HG03354 (cell line): Measurements from ENCODE around the gene GLT8D2.

ENCODE experiments used
- ATAC-seq: cut with Tn5 transposase; IDR thresholded peaks from one replicate; pipeline ENCODE4 v1.9.1; 2021; ENCODE audit warnings: mild to moderate bottlenecking; ENCODE audit not compliant: unreplicated experiment, poor library complexity, severe bottlenecking

The GLT8D2 gene, protein sequence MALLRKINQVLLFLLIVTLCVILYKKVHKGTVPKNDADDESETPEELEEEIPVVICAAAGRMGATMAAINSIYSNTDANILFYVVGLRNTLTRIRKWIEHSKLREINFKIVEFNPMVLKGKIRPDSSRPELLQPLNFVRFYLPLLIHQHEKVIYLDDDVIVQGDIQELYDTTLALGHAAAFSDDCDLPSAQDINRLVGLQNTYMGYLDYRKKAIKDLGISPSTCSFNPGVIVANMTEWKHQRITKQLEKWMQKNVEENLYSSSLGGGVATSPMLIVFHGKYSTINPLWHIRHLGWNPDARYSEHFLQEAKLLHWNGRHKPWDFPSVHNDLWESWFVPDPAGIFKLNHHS

DNA sequence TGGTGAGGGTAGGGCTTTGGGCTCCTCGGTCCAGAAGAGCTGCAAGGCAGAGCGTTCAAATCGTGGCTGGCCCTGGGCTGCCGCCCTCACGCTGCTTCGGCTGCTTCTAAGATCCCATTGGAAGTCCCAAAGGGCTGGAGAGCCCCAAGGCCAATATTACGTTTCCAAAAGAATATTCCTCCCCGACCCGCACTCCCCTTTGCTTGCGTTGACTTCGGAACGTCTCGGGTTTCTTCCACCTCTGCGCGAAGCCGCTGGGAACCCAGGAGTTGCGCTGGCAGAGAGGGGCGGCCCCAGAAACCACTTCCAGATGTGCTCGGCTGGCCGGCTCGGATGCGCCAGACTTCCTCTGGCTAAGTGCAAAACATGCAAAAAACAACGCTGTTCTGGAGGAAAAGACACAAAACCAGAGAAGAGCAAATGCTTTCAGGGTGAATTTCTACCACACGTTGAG lies at the start of gene GLT8D2:
Gene GLT8D2, minus strand, starts transcription at position 285 of the 454 bp plus-strand sequence. CDS start 30,539 bp downstream, outside the sequence.
- ATAC-seq: no peak

DNA sequence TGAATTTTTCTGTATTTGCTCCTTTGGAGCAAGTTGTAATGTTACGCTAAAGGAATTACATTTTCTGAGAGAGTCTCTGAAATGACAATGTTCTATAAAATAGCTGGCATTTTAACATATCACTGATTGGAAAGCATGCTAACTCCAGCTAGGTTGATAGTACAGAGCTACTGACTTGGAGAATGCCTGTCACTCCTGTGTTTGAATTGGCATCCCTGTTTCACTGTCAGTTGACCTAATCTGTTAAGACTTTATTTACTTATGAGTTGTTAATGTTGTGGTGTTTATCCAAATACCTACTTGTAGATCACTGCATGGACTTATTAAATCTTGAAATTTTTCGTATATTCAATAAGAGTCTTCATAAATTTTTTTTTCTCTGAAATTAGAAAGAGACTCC lies 48.0 kb upstream of the GLT8D2 start:
- ATAC-seq: no peak

DNA sequence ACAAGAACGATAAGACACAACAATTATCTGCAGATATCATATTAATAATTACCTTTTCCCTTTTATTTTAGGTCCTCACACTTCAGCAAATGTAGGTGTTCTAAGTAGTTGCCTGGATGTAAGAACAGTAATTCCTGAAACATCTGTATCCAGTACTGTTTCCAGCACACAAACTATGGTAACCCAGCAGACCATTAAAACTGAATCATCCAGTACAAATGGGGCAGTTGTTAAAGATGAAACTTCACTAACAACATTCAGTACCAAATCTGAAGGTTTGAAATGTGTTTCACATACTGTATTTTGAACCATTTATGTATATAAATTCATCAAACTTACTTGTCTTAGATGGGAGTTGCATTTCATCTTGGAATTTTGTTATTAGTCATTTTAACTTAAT lies 45.3 kb upstream of the GLT8D2 start:
- ATAC-seq: no peak

DNA sequence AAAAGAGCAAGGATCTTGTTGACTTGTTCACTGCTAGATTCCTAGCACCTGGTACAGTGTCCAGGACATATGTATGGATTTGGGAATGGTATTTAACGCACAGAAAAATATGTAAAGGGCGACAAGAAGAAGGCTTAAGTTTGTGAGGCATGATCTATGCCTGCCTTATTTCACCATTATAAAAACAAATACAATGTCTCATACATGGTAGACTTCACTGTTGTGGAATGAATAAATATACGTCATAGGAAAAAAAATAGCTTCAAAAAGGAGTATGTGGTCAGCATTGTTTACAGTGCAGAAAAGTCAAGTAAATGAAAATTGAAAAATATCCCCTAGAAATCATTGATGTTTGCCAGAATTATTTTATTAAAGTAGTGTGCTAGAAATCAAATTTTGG lies 44.3 kb upstream of the GLT8D2 start:
- no peak for ATAC-seq

DNA sequence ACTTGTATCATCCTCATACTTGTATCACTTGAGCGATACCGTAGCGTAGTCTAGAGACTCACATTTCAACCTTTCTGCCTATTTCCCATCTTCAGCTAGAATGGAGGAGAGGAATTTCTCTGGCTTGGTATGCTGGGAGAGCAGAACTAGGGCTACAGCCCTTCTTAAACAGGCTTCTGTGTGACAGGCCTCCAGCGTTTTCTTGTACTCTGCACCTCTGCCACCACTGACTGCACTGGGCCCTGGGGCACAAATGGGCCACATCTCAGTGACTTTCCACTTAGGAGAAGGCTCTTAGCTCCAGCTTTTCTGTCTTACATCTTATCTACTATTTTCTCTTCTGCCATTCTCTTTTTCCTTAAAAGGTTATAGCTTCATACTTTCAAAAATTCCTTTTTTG lies 41.1 kb upstream of the GLT8D2 start:
- ATAC-seq: no peak

DNA sequence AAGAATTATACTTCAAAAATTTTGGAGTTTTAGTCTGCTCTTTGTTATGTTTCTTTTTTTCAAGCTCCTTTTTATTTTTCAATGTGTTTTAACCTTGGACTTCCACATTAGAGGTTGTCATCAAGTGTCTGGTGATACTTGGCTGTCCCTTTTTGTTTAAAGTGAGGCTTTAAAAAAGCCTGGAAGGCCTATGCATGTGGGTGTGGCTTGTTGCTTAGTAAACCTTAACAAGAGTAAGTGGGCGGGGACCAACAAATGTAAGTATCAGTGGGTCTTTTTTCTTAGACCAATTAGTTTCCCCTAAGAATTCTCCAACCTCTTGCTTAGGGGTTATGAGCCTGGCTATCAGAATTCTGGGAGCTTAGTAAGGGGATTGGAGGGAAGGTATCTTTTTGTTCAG lies 40.7 kb upstream of the GLT8D2 start:
- ATAC-seq: no peak

DNA sequence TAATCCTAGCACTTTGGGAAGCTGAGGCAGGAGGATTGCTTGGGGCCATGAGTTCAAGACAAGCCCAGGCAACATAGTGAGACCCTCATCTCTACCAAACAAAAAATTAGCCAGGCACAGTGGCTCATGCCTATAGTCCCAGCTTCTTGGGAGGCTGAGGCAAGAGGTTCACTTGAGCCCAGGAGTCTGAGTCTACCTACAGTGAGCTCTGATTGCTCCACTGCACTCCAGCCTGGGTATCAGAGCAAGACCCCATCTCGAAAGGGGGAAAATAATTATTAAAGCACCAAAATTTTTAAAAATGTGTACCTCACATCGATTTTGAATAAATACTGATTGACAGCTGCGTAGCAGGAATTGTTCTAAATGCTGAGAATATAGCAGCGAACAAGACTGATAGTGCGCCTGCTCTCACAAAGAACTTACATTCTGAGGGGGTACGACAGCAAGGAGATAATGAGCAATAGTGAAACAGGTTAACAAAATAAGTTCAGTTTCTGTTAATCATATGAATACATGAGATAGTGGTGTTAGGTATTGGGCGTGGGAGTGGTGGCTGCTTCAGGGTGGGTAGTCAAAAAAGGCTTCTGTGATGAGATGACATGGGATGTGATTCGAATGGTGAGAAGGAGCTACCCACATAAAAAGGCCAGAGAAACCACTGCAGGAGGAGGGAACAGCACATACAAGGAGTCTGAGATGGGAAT lies 33.9 kb upstream of the GLT8D2 start:
- peak; percentile 68 for ATAC-seq

DNA sequence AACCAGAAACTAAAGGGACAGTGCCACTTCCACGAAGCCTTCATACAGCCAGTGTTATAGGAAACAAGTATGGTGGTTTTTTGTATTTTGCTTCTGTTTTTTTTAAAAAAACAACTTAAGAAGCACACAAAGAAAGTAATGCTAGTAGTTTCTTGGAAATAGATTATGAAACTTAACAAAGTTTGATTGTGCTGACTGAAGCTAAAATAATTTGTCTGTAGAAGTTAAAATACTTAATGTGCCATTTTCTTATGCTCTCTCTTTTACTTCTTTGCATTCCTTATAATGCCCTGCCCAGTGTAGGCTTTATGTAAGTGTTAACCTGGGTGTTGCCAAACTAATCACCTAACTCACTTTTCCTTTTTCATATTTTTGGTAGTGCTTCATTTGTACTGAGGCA lies 30.8 kb upstream of the GLT8D2 start:
- no peak for ATAC-seq

DNA sequence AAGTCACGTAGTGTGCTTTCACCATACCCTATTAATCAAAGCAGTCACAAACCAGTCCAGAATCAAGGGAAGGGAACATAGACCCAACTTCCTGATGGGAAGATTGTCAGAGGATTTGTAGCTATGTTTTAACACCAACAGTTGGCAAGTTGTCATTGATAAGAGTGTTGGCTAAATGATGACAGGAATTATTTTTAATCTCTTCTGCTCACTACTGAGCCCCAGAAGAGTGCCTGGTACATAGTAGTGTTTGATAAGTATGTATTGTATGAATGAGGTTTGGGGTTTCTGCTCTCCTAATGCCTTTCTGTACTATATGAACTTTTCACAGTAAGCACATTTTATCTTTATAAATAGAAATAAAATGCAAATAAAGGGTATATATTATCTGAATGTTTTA lies 29.0 kb upstream of the GLT8D2 start:
- no peak for ATAC-seq

DNA sequence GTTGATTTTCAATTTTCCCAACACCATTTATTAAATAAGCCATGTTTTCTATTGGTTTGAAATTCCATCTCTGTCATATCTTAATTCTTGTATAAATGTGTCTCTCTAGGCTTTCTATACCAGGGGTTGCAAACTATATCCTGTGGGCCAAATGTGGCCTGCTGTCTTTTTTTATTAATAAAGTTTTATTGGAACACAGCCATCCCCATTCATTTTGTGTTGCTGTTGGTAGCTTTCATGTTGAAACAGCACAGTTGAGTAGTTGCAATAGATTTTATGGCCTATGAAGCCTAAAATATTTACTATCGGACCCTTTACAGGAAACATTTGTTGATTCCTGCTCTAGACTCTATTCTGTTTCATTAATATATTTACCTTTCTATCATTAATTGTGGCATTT lies 23.7 kb upstream of the GLT8D2 start:
- no peak for ATAC-seq

DNA sequence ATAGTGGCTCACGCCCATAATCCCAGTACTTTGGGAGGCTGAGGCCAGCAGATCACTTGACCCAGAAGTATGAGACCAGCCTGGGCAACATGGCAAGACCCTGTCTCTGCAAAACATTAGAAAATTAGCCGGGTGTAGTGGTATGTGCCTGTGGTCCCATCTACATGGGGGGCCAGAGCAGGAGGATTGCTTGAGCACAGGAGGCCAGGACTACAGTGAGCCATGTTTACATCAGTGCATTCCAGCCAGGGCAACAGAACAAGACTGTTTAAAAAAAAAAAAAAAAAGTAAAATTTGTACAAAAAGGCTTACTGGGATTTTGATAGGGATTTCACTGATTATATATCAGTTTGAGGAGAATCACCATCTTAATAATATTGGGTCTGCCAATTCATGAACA lies 22.1 kb upstream of the GLT8D2 start:
- ATAC-seq: no peak

DNA sequence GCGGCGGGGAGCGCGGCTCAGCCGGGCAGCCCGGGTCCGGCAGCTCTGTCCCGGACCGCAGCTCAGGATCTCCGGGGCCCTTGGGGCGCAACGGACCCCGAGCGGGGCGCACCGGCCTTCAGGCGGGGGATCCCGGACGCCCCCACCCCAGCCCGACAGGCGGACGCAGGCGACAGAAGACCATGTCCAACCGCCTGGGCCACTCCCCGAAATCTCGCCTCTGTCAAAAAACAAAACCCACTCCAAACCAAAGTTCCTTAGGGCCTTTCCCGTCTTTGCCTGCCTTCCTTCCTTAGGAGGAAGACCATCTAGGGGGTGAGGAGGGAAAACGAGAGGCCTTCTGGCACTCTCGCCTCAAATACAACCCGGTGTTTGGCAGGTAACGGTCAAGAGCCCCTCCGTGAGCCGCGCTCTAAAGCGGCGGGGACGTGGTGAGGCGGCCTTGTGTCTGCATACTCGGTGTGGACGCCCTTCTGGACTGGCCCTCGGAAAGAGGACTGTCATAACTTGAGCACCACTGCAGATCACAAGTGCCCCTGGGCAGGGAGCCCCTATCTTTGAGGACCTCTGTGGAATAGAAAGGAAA lies 14.9 kb upstream of the GLT8D2 start:
- ATAC-seq: no peak

DNA sequence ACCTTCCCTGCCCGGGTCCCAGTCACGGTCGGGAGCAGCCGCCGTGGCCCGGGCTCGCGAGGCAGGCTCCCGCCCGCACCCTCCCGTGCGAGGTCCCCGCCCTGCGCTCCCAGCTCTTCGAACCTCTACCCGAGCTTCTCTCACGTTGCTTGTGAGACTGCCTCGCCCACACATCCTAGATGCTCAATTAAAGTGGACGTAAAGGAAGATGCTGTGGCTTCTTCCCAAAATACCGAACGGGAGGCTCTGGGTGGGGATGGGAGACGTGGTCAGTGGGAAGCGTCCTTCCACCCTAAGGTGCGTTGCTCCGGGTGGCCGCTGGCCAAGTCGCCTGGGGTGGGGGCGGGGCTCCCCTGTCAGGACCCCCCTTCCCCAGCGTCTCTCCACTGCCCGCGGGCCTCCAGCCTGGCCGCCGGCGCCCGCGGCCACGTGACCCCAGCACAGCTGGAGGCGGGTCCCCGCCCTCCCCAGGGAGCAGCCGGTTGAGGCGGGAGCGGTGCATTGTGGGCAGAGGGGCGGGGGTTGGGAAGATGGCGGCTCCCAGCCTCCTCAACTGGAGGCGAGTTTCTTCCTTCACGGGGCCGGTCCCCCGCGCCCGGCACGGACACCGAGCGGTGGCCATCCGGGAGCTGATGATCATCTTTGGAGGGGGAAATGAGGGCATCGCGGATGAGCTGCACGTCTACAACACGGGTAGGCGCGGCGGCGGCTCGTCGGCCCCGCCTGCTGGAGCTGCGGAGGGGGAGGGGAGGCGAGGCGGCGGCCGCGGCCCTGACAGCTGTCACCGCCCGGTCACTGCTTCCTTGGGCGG lies 14.2 kb upstream of the GLT8D2 start, which contains the start of gene HCFC2:
Gene HCFC2, plus strand, starts transcription at position 501 of the 811 bp plus-strand sequence. Its CDS starts 30 bp downstream, at position 531.
- ATAC-seq: peak; percentile 87

DNA sequence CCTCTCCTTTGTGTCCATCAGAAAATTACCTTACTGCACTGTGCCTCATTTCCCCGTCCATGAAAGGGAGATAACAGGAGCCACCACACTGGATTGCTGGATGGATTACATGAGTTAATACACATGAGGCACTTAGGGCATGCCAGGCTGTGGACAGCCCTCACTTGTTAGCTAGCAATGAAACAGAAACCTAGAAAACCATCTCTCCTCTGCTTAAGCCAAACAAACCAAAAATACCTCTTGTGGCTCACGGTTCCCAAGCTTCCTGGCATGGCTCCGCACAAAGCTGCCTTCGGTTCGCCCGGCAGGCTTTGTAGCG lies 13.7 kb upstream of the GLT8D2 start:
- peak; percentile 49 for ATAC-seq

DNA sequence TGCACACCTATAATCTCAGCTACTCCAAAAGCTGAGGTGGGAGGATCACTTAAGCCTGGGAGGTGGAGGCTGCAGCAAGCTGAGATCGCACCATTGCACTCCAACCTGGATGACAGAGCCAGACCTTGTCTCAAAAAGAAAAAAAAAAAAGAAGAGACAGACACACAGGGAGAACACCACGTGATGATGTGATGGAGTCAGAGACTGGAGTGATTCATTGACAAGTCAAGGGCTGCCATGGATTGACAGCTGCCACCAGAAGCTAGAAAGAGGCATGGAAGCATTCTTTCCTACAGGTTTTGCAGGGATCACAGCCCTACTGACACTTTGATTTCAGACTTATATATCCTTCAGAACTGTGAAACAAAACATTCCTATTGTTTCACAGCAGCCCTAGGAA lies 10.8 kb upstream of the GLT8D2 start:
- no peak for ATAC-seq

DNA sequence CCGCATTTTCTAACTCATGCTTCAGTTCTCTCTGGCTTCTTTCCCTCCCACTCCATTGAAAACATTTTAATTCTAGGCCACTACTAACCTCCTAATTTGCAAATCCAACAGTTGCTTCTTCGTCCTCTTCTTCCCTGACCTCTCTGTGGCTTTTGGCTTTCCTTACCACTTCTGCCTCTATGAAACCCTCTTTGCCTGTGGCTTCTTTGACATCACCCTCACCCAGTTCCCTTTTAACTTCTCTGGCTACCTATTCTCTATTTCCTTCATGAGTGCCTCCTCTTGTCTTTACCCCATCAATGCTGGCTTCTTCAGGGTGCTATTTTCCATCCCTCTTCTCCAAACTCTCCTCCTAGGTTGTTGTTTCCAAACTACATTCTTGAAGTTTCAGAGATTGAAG lies 10.0 kb upstream of the GLT8D2 start:
- no peak for ATAC-seq

DNA sequence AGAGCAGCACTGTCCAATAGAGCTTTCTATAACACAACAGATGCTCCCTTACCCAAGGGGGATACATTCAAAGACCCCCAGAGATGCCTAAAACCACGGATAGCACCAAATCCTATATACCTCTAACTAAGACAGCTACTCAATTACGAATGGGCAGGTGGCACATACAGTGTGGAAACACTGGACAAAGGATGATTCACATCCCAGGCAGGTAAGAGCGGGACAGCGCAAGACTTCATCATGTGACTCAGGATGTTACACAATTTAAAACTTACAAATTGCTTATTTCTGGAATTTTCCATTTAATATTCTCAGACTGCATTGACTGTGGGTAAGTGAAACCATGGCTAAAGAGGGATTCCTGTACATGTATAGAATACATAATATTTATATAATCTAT lies 8.8 kb upstream of the GLT8D2 start:
- ATAC-seq: no peak

DNA sequence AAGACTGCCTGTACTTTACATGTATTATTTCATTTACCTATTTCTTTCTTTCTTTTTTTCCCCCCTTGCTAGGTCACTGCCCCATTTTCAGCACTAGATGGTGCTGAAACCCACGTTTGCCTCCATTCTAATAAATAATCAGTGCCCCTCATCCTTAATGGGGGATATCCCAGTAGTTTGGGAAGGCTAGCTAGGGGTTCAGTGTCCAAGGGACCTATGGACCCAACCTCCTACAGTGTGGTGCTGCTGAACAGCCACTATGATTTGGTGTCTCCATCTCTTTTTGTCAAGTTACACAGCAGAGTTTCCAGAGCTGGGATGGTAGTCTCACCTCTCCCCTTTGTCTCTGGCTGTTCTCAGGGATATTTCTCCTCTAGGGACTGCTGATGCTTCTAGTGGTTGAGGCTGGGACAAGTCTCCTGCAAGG lies 7.8 kb upstream of the GLT8D2 start:
- ATAC-seq: no peak

DNA sequence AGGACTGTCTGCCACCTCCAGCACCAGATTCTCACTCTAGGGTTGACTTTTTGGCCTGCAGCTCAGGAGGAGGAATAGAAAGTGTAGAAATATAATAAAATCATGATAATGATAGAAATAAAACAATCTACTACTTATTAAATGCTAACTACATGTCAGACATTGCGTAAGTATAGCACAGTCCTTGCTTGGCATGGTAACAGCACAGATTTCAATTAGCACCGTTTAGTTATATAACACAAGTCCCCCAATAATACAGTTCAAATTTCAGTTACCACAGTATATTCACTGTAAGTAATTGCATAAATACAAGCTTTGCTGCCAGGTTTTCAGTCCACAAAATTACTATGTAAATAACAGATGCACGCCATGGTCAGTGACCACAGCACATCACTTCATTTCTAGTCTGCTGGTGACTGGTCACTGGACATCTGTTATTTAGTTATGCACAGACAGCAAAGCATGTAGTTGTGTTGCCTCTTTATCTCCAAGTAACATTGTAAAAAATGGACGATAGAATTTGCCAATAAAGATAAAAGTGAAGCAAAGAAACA lies 6.5 kb upstream of the GLT8D2 start:
- ATAC-seq: no peak
